K562 (cell line): Measurements from ENCODE around the gene ADAT3. TPM values are rescaled to one million over a fixed set of nuclear protein-coding genes. Genes with fewer than 3 reads are reported as not detected.

Experiments used
- ATF1 ChIP-seq, 2 experiments: fragments of 450-650 bp in 1 of 2; IDR thresholded peaks; 2 replicates each; pipeline ENCODE4 v1.6.1; 2016; ENCODE audit warnings: missing compliant biosample characterization in 1 of 2, missing genetic modification characterization in 1 of 2
- DLX4 ChIP-seq: fragments of 250-450 bp; sonication (Bioruptor Pico); IDR thresholded peaks from 2 replicates; pipeline ENCODE4 v1.6.1; 2021; ENCODE audit warnings: mild to moderate bottlenecking
- EZH2 ChIP-seq: IDR thresholded peaks from 2 replicates; pipeline ENCODE4 v1.6.1; 2012; ENCODE audit warnings: low read depth, mild to moderate bottlenecking, inconsistent platforms, low read length, borderline replicate concordance
- GATAD2A ChIP-seq: fragments of 450-650 bp; IDR thresholded peaks from 2 replicates; pipeline ENCODE4 v1.6.1; 2017
- ILK ChIP-seq: fragments of 450-650 bp; IDR thresholded peaks from 2 replicates; pipeline ENCODE4 v1.6.1; 2016; ENCODE audit warnings: missing genetic modification characterization, low read depth, mild to moderate bottlenecking, missing compliant biosample characterization, moderate library complexity, borderline replicate concordance
- JUND ChIP-seq, 2 experiments: IDR thresholded peaks; 2 replicates in 1 of 2; 3 replicates in 1 of 2; pipeline ENCODE4 v1.6.1; 2011; ENCODE audit warnings: borderline replicate concordance in 2 of 2, low read depth in 2 of 2, low read length in 2 of 2, improper control_type of control experiment in 1 of 2, missing biosample characterization in 1 of 2, missing genetic modification characterization in 1 of 2, missing genetic modification reagents in 1 of 2
- KDM5B ChIP-seq: fragments of 200-600 bp; sonication (generic); IDR thresholded peaks from 2 replicates; pipeline ENCODE4 v1.6.1; 2012; ENCODE audit warnings: low read depth, mild to moderate bottlenecking, moderate library complexity, low read length, control low read depth, inconsistent platforms; ENCODE audit not compliant: insufficient replicate concordance
- PHF8 ChIP-seq: fragments of 200-600 bp; sonication (generic); IDR thresholded peaks from 2 replicates; pipeline ENCODE4 v1.6.1; 2012; ENCODE audit warnings: mixed run types, mild to moderate bottlenecking, inconsistent platforms, low read length, moderate library complexity, borderline replicate concordance
- RAD51 ChIP-seq: fragments of 450-650 bp; IDR thresholded peaks from 2 replicates; pipeline ENCODE4 v1.7.1; 2016; ENCODE audit warnings: low read depth, mild to moderate bottlenecking, borderline replicate concordance
- SIX5 ChIP-seq, 2 experiments: IDR thresholded peaks; 2 replicates each; pipeline ENCODE4 v1.6.1; 2011; ENCODE audit warnings: low read length in 2 of 2, borderline replicate concordance in 1 of 2, low read depth in 1 of 2, mild to moderate bottlenecking in 1 of 2, moderate library complexity in 1 of 2; ENCODE audit not compliant: insufficient read depth in 1 of 2
- SUPT5H ChIP-seq: fragments of 450-650 bp; IDR thresholded peaks from 2 replicates; pipeline ENCODE4 v1.6.1; 2016
- VEZF1 ChIP-seq: fragments of 200-800 bp; sonication (Bioruptor generic); IDR thresholded peaks from 2 replicates; pipeline ENCODE4 v1.6.1; 2017; ENCODE audit warnings: missing genetic modification characterization, missing compliant biosample characterization
- WHSC1 ChIP-seq: IDR thresholded peaks from one replicate; pipeline ENCODE4 v1.6.1; 2012; ENCODE audit warnings: low read length, control low read depth, inconsistent platforms
- XRCC5 ChIP-seq: fragments of 200-400 bp; formaldehyde crosslinking; IDR thresholded peaks from 2 replicates; pipeline ENCODE4 v1.6.1; 2017; ENCODE audit warnings: low read depth, mild to moderate bottlenecking, low read length
- ZBTB2 ChIP-seq: fragments of 450-650 bp; IDR thresholded peaks from 2 replicates; pipeline ENCODE4 v1.6.1; 2016; ENCODE audit warnings: antibody characterized with exemption
- ZFX ChIP-seq: sonication (generic); formaldehyde crosslinking; IDR thresholded peaks from 2 replicates; pipeline ENCODE4 v1.8.0; 2022; ENCODE audit warnings: mild to moderate bottlenecking, missing genetic modification reagents, moderate library complexity
- ZNF146 ChIP-seq: IDR thresholded peaks from one replicate; pipeline ENCODE4 v1.6.1; 2018; ENCODE audit warnings: missing compliant biosample characterization; ENCODE audit not compliant: unreplicated experiment
- ZNF174 ChIP-seq: fragments of 250-450 bp; sonication (Bioruptor Pico); IDR thresholded peaks from 2 replicates; pipeline ENCODE4 v1.4.0; 2020; ENCODE audit warnings: mild to moderate bottlenecking
- ZNF253 ChIP-seq: fragments of 250-450 bp; sonication (Bioruptor Pico); conservative IDR thresholded peaks from 2 replicates; pipeline ENCODE4 v1.6.1; 2021; ENCODE audit warnings: mild to moderate bottlenecking
- ZNF589 ChIP-seq: fragments of 200-800 bp; sonication (Bioruptor generic); IDR thresholded peaks from 2 replicates; pipeline ENCODE4 v1.6.1; 2016; ENCODE audit warnings: low read depth, missing genetic modification characterization, missing compliant biosample characterization
- ZNF707 ChIP-seq: fragments of 250-450 bp; sonication (Bioruptor Pico); conservative IDR thresholded peaks from 2 replicates; pipeline ENCODE4 v1.8.0; 2022; ENCODE audit warnings: inconsistent platforms, mild to moderate bottlenecking, moderate library complexity
- polyA plus RNA-seq, 8 experiments: library from polyadenylated mRNA; depleted of rRNA in 4 of 8; stranded (reverse) in 5 of 8; unstranded in 3 of 8; fragments of >200 nt; fragmentation: Nextera tagmentation in 2 of 8; fragmentation: Illumina TruSeq in 1 of 8; extraction: Ambion mirVana in 2 of 8; extraction: Trizol in 1 of 8; gene quantifications; 2 replicates each; pipeline versions ENCODE4 v1.2.1 to v1.2.3, GENCODE V29; 2011 to 2014; ENCODE audit warnings: inconsistent platforms in 1 of 8, missing spikeins in 1 of 8
- total RNA-seq, 7 experiments: library from RNA; depleted of rRNA in 6 of 7; stranded (reverse); fragments of >200 nt in 6 of 7; fragmentation: Illumina TruSeq in 2 of 7; extraction: Trizol in 2 of 7; gene quantifications; 2 replicates each; pipeline versions ENCODE4 v1.2.1 to v1.2.3, GENCODE V29; 2011 to 2021; ENCODE audit warnings: low replicate concordance in 1 of 7

The ADAT3 gene
- total and polyA plus RNA-seq, 9 of the 15 experiments (the other 6 are each of a cell fraction or from before 2014, with no cell fraction given), result 0.67 to 15.6 (median 7.8) TPM; not detected in 4

GRCh38 chr19:1862424-1863327 is 42.5 kb upstream of the ADAT3 start (continued):
- TF ChIP-seq ZNF707 (CRISPR knock-in tag), result no peak
- no peak for TF ChIP-seq XRCC5
- no peak for TF ChIP-seq EZH2
- peak; percentile 47; the same call in 1 of the 2 replicates for TF ChIP-seq SUPT5H
- no peak for TF ChIP-seq WHSC1
- no peak for TF ChIP-seq ZBTB2
- TF ChIP-seq SIX5 (IDR thresholded peaks at IDR 0.05; ENCODE audit: borderline replicate concordance in 1 of 2, insufficient read depth in 1 of 2, low read depth in 1 of 2, low read length in 2 of 2), result no peak
- no peak for TF ChIP-seq ATF1 (CRISPR knock-in tag; IDR thresholded peaks at IDR 0.05)
- TF ChIP-seq ATF1 (tag; IDR thresholded peaks at IDR 0.05), result peak; percentile 34; the same call in 1 of the 2 replicates
- no peak for TF ChIP-seq RAD51
- TF ChIP-seq ZNF174 (CRISPR knock-in tag), result no peak
- TF ChIP-seq VEZF1 (CRISPR knock-in tag), result peak; percentile 70
- no peak for TF ChIP-seq ZNF146 (CRISPR knock-in tag)
- TF ChIP-seq DLX4, result no peak
- TF ChIP-seq GATAD2A, result no peak
- TF ChIP-seq ZFX (CRISPR knock-in tag), result peak; percentile 36
- no peak for TF ChIP-seq ILK (tag)
- TF ChIP-seq JUND (IDR thresholded peaks at IDR 0.05; ENCODE audit: borderline replicate concordance, low read depth, low read length), result no peak
- no peak for TF ChIP-seq JUND (tag; IDR thresholded peaks at IDR 0.05; ENCODE audit: borderline replicate concordance, low read depth, low read length)
- peak; percentile 12 for TF ChIP-seq KDM5B
- no peak for TF ChIP-seq ZNF253 (CRISPR knock-in tag)
- TF ChIP-seq ZNF589 (CRISPR knock-in tag), result no peak
- peak; percentile 28; the same call in 1 of the 2 replicates for TF ChIP-seq PHF8
